Activated naive CD8-positive, alpha-beta T cell treated with anti-CD3 and anti-CD28 coated beads, Interleukin-2, amount 50 U/mL, for 16 hours (primary cell): ENCODE measurements around the gene OR6A2.

ENCODE experiments used
- DNase-seq: peaks from one replicate; pipeline ENCODE4 v3.0.0-alpha.2; 2020; ENCODE audit warnings: low read depth, low spot score

The OR6A2 gene

GRCh38 chr11:6757373-6757967 is 42.0 kb downstream of the OR6A2 start:
- peak; percentile 17 for DNase-seq

- DNase-seq: no peak
Measured at GRCh38 chr11:6755953-6756347, 43.5 kb downstream of the OR6A2 start.

- DNase-seq: no peak
Measured at GRCh38 chr11:6755303-6755952, 44.1 kb downstream of the OR6A2 start.

GRCh38 chr11:6747097-6747668 is 52.3 kb downstream of the OR6A2 start:
- no peak for DNase-seq

GRCh38 chr11:6746626-6747025 is 52.9 kb downstream of the OR6A2 start:
- DNase-seq: no peak

- no peak for DNase-seq
Measured at GRCh38 chr11:6746086-6746618, 53.3 kb downstream of the OR6A2 start.

GRCh38 chr11:6745465-6746015 is 53.9 kb downstream of the OR6A2 start:
- DNase-seq: no peak

GRCh38 chr11:6745018-6745417 is 54.5 kb downstream of the OR6A2 start:
- no peak for DNase-seq

- no peak for DNase-seq
Measured at GRCh38 chr11:6742260-6742659, 57.2 kb downstream of the OR6A2 start.
